ENCODE measurements around the gene HRAS. TPM values are rescaled to one million over a fixed set of nuclear protein-coding genes. Genes with fewer than 3 reads are reported as not detected.

HRAS gene
- total and polyA plus RNA-seq, 5 experiments from 2014 or later = 8.6 to 40.7 (median 26.7) TPM

DNA sequence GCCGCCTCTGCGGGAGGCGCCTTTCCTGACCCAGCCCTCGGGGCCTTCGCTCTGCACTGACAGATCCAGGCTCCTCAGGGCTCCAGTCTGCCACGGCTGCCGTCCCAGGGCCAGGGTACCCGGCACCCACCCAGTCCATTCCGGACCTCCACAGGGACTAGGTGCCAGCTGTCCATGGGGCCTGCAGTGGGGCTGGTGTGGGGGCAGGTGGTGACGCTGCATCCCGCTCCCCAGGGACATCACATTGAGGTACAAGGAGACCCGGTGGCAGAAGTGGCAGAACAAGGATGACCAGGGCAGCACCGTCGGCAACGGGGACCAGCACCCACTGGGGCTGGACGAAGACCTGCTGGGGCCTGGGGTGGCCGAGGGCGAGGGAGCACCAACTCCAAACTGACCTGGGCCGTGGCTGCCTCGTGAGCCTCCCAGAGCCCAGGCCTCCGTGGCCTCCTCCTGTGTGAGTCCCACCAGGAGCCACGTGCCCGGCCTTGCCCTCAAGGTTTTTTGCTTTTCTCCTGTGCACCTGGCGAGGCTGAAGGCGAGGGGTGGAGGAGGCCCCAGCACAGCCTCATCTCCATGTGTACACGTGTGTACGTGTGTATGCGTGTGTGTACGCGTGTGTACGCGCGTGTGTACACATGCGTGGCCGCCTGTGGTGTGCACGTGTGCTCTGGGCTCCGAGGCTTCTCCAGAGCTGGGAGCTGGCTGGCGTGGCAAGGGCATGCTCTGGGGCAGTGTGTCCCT lies 45.0 kb downstream of the HRAS start:
- ATAC-seq (no peak), DNase-seq (no peak)
- Mint-ChIP-seq H3K4me3 (no peak overlapping the region), H3K36me3 (peaks cover 0 to 19% (median 2%) of the 10 kb centered on the region in 3 donors), H3K27me3 (no peaks in the 10 kb centered on the region), H3K9me3 (no peaks in the 10 kb centered on the region), H3K27ac (no peak overlapping the region), H3K4me1 (peaks cover 0 to 2% (median 0%) of the 10 kb centered on the region in 4 donors)
- POLR2A ChIA-PET = no interaction called here

DNA sequence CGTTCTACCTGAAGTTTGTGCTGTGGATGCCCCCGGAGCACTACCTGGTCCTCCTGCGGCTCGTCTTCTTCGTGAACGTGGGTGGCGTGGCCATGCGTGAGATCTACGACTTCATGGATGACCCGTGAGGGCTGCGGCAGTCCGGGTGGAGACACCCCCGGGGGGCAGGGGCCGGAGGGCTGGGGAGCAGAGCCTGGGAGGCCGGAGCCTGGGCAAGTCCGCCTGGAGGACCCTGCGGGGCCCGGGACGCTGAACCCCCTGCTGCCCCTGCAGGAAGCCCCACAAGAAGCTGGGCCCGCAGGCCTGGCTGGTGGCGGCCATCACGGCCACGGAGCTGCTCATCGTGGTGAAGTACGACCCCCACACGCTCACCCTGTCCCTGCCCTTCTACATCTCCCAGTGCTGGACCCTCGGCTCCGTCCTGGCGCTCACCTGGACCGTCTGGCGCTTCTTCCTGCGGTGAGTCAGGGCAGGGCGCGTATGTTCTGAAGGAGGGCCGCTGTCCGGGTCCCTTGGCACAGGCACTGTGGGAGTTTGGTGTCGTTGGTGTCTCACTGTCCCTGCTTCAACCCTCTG lies 45.7 kb downstream of the HRAS start:
- no peaks in the 10 kb centered on the region for H3K4me1 Mint-ChIP-seq
- DNase-seq (no peak), ATAC-seq (no peak)
- H3K27ac Mint-ChIP-seq = no peak overlapping the region
- peaks cover 0 to 15% (median 2%) of the 10 kb centered on the region in 3 donors for H3K36me3 Mint-ChIP-seq
- H3K27me3 Mint-ChIP-seq = no peaks in the 10 kb centered on the region
- H3K9me3 Mint-ChIP-seq = no peaks in the 10 kb centered on the region
- POLR2A ChIA-PET = no interaction called here
- H3K4me3 Mint-ChIP-seq = no peak overlapping the region

DNA sequence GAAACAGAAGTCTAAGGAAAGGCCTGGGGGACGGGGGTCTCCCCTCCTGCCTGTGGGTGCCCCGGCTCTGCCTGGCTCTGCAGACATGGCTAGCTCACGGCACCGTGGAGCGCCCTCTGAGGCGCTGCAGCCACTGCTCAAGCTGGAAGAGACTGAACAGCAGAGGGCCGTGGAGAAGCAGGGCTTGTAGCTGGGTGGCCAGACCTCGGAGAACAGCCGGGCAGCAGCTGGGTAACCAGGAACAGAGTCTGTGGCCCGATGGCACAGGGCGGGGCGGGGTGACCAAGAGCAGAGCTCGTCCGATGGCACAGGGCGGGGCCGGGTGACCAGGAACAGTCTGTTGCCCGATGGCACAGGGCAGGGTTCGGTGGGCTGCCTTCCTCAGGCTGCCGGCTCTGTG lies 46.4 kb downstream of the HRAS start:
- Mint-ChIP-seq H3K27me3 (no peaks in the 10 kb centered on the region), H3K4me1 (no peaks in the 10 kb centered on the region), H3K27ac (peak overlapping the region in 1 of 10 donors; percentile 57), H3K36me3 (peaks cover 0 to 12% (median 2%) of the 10 kb centered on the region in 3 donors), H3K4me3 (no peak overlapping the region), H3K9me3 (no peaks in the 10 kb centered on the region)
- no peak for ATAC-seq
- no peak for DNase-seq
- POLR2A ChIA-PET = no interaction called here

DNA sequence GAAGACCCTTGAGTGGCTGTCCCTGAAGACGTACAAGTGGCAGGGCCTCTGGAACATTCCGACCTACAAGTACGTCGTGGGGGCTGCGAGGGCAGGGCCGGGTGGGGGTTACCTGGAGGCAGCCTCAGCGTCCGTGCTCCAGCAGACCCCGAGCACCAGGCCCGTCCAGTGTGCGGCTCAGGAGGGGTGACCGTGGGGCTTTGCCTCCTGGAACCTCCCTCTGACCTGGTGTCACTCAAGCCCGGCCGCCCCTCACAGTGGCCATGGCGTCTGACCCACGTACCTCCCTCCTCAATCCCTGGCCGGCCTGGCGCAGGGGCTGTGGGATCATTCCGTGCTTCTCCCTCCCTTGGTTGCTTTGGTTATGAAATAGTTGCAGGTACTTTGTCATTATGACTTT lies 46.8 kb downstream of the HRAS start:
- Mint-ChIP-seq H3K27ac (peak overlapping the region in 1 of 10 donors; percentile 57), H3K36me3 (peaks cover 0 to 12% (median 2%) of the 10 kb centered on the region in 3 donors), H3K4me1 (no peaks in the 10 kb centered on the region), H3K9me3 (no peaks in the 10 kb centered on the region), H3K4me3 (no peak overlapping the region), H3K27me3 (no peaks in the 10 kb centered on the region)
- POLR2A ChIA-PET = no interaction called here
- ATAC-seq = no peak
- no peak for DNase-seq

DNA sequence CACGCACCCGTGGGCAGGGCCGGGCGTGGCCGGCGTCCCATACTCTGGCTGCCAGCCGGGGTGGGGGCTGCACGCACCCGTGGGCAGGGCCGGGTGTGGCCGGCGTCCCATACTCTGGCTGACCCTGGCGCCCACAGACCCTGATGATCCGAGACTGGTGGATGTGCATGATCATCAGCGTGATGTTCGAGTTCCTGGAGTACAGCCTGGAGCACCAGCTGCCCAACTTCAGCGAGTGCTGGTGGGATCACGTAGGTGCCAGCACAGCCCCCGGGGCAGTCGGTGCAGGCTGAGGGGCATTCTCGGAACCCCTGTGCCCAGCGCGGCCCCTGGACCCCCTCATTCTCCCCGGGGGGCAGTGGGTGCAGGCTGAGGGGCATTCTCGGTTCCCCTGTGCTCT lies 47.3 kb downstream of the HRAS start:
- Mint-ChIP-seq H3K27me3 (no peaks in the 10 kb centered on the region), H3K4me3 (no peak overlapping the region), H3K36me3 (peaks cover 0 to 10% (median 2%) of the 10 kb centered on the region in 3 donors), H3K27ac (no peak overlapping the region), H3K9me3 (peaks cover 0 to 2% (median 0%) of the 10 kb centered on the region in 9 donors), H3K4me1 (no peaks in the 10 kb centered on the region)
- DNase-seq = no peak
- ATAC-seq = no peak
- POLR2A ChIA-PET = no interaction called here

DNA sequence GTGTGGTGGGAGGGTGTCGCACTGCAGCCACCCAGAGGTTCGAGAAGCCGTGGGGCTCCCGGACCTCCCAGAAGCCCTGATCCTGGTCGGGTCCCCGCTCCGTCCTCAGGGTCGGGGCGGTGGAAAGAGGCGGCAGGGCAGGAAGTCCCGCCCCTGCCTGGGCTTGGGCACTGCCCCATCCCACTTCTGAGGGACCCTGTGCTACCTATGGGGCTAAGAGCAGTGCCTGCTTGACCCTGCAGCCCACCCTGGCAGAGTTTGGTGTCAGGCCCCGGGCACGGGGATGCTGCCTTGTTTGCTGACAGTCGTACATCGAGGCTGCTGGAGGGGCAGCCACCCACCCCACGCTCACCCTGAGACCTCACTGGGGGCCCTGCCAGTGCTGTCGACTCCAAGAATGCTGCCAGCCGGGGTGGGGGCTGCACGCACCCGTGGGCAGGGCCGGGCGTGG lies 47.8 kb downstream of the HRAS start:
- ATAC-seq (no peak), DNase-seq (no peak)
- POLR2A ChIA-PET = no interaction called here
- Mint-ChIP-seq H3K4me1 (no peaks in the 10 kb centered on the region), H3K27me3 (no peaks in the 10 kb centered on the region), H3K9me3 (peaks cover 0 to 2% (median 0%) of the 10 kb centered on the region in 9 donors), H3K27ac (no peak overlapping the region), H3K36me3 (peaks cover 0 to 8% (median 2%) of the 10 kb centered on the region in 3 donors), H3K4me3 (no peak overlapping the region)

DNA sequence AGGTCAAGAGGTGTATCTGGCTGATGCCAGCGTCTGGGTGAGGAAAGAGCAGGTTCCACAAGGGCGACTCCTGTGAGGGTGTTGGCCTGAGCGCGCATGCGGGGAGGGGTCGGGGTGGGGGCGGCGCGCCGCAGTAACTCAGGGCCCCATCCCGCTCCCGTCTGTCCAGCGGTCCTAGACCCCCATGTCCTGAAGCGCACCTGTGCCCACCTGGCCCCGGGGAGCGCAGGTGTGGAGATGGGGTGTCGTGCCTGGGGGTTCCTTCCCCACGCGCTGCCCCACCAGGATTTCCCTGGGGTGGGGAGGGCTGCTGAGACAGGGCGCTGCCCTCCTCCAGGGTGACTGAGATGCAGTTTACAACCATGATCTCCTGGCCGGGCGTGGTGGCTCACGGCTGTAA lies 49.2 kb downstream of the HRAS start:
- H3K27me3 Mint-ChIP-seq = no peaks in the 10 kb centered on the region
- POLR2A ChIA-PET = no interaction called here
- no peaks in the 10 kb centered on the region for H3K4me1 Mint-ChIP-seq
- H3K4me3 Mint-ChIP-seq = no peak overlapping the region
- peaks cover 0 to 5% (median 5%) of the 10 kb centered on the region in 3 donors for H3K36me3 Mint-ChIP-seq
- ATAC-seq = no peak
- no peak overlapping the region for H3K27ac Mint-ChIP-seq
- H3K9me3 Mint-ChIP-seq = peaks cover 0 to 2% (median 0%) of the 10 kb centered on the region in 9 donors
- DNase-seq = no peak

DNA sequence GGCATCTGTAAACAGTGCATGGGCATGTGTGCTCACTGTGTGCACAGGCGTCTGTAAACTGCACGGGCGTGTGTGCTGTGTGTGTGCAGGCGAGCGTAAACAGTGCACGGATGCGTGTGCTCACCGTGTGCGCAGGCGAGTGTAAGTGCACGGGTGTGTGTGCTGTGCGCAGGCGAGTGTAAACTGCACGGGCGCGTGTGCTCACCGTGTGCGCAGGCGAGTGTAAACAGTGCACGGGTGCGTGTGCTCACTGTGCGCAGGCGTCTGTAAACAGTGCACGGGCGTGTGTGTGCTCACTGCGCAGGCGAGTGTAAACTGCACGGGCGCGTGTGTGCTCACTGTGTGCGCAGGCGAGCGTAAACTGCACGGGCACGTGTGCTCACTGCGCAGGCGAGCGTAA lies 50.8 kb downstream of the HRAS start:
- Mint-ChIP-seq H3K4me3 (no peak overlapping the region), H3K4me1 (no peaks in the 10 kb centered on the region)

More for the DNA sequence above, 50.8 kb downstream of the HRAS start:
- no peak for DNase-seq
- Mint-ChIP-seq H3K36me3 (peaks cover 0 to 7% (median 5%) of the 10 kb centered on the region in 3 donors), H3K27ac (no peak overlapping the region), H3K27me3 (no peaks in the 10 kb centered on the region), H3K9me3 (peaks cover 0 to 2% (median 0%) of the 10 kb centered on the region in 9 donors)
- ATAC-seq = no peak
- POLR2A ChIA-PET = no interaction called here

Small RNA genes within 50 kb of the gene (microRNA-seq; reads per million reads assigned to microRNA genes)
- 65.4 reads per million, percentile 58 among the genes with 10 or more reads in this experiment for gene MIR210 (ENCODE audit: borderline microRNAs expressed)

Other genes starting within 250 kb of the HRAS start
- 100 to 1,000 TPM; 662 to 707 TPM for gene PGGHG, start 246.4 kb downstream of the HRAS start, total RNA-seq
- 10 to 100 TPM in 2 of 3 donors, 1 to 10 TPM in 1; 8.1 to 14.9 (median 11.2) TPM for gene PGGHG, start 246.4 kb downstream of the HRAS start, polyA plus RNA-seq
- gene IFITM5, start 236.1 kb downstream of the HRAS start, total RNA-seq = not detected
- gene IFITM5, start 236.1 kb downstream of the HRAS start, polyA plus RNA-seq = not detected
- gene IFITM2, start 227.8 kb downstream of the HRAS start, total RNA-seq = 100 to 1,000 TPM; 115 to 122 TPM
- gene IFITM2, start 227.8 kb downstream of the HRAS start, polyA plus RNA-seq = 1,000 to 10,000 TPM; 2,345 to 2,732 (median 2,362) TPM
- gene IFITM1, start 221.5 kb downstream of the HRAS start, total RNA-seq = 10 to 100 TPM; 90.0 to 91.0 TPM
- 1,000 to 10,000 TPM; 1,833 to 2,198 (median 2,135) TPM for gene IFITM1, start 221.5 kb downstream of the HRAS start, polyA plus RNA-seq
- gene IFITM3, start 214.7 kb downstream of the HRAS start, total RNA-seq = 10 to 100 TPM; 11.3 to 11.9 TPM
- 100 to 1,000 TPM in 2 of 3 donors, 10 to 100 TPM in 1; 45.1 to 202 (median 196) TPM for gene IFITM3, start 214.7 kb downstream of the HRAS start, polyA plus RNA-seq
- gene B4GALNT4, start 166.1 kb downstream of the HRAS start, total RNA-seq = under 1 TPM; 0.16 to 0.39 TPM
- 1 to 10 TPM in 1 of 3 donors, not detected in 2; 1.3 TPM for gene B4GALNT4, start 166.1 kb downstream of the HRAS start, polyA plus RNA-seq
- gene PKP3, start 141.4 kb downstream of the HRAS start, total RNA-seq = under 1 TPM; 0.16 to 0.29 TPM
- under 1 TPM in 2 of 3 donors, not detected in 1; 0.15 to 0.47 TPM for gene PKP3, start 141.4 kb downstream of the HRAS start, polyA plus RNA-seq
- 100 to 1,000 TPM; 332 to 337 TPM for gene SIGIRR, start 120.6 kb downstream of the HRAS start, total RNA-seq
- gene SIGIRR, start 120.6 kb downstream of the HRAS start, polyA plus RNA-seq = 100 to 1,000 TPM; 195 to 233 (median 206) TPM
- gene ANO9, start 93.6 kb downstream of the HRAS start, total RNA-seq = 10 to 100 TPM; 70.1 to 78.6 TPM
- gene ANO9, start 93.6 kb downstream of the HRAS start, polyA plus RNA-seq = 1 to 10 TPM; 4.8 to 8.6 (median 7.3) TPM
- 10 to 100 TPM; 25.9 to 30.2 TPM for gene PTDSS2, start 85.3 kb downstream of the HRAS start, total RNA-seq
- 10 to 100 TPM in 2 of 3 donors, 1 to 10 TPM in 1; 9.0 to 13.0 (median 11.6) TPM for gene PTDSS2, start 85.3 kb downstream of the HRAS start, polyA plus RNA-seq
- gene RNH1, start 28.3 kb downstream of the HRAS start, total RNA-seq = 100 to 1,000 TPM; 102 to 107 TPM
- 100 to 1,000 TPM; 152 to 198 (median 170) TPM for gene RNH1, start 28.3 kb downstream of the HRAS start, polyA plus RNA-seq
- gene LRRC56, start 2.0 kb upstream of the HRAS start, total RNA-seq = 1 to 10 TPM; 4.4 to 5.2 TPM
- gene LRRC56, start 2.0 kb upstream of the HRAS start, polyA plus RNA-seq = 1 to 10 TPM in 1 of 3 donors, under 1 TPM in 2; 0.32 to 1.1 (median 0.44) TPM
- 1 to 10 TPM; 6.5 to 7.2 TPM for gene LMNTD2, start 25.2 kb upstream of the HRAS start, total RNA-seq
- gene LMNTD2, start 25.2 kb upstream of the HRAS start, polyA plus RNA-seq = 1 to 10 TPM in 1 of 3 donors, under 1 TPM in 2; 0.96 to 1.9 (median 0.99) TPM
- 10 to 100 TPM; 33.7 to 37.6 TPM for gene RASSF7, start 25.4 kb upstream of the HRAS start, total RNA-seq
- gene RASSF7, start 25.4 kb upstream of the HRAS start, polyA plus RNA-seq = 10 to 100 TPM; 22.5 to 32.3 (median 24.2) TPM
- 10 to 100 TPM; 48.9 to 54.7 TPM for gene PHRF1, start 40.9 kb upstream of the HRAS start, total RNA-seq
- gene PHRF1, start 40.9 kb upstream of the HRAS start, polyA plus RNA-seq = 10 to 100 TPM in 1 of 3 donors, 1 to 10 TPM in 2; 3.5 to 19.8 (median 6.7) TPM
- gene IRF7, start 80.4 kb upstream of the HRAS start, total RNA-seq = 10 to 100 TPM; 55.0 to 55.2 TPM
- gene IRF7, start 80.4 kb upstream of the HRAS start, polyA plus RNA-seq = 10 to 100 TPM; 19.8 to 38.6 (median 25.3) TPM
- not detected for gene CDHR5, start 89.4 kb upstream of the HRAS start, total RNA-seq
- gene CDHR5, start 89.4 kb upstream of the HRAS start, polyA plus RNA-seq = not detected
- not detected for gene SCT, start 91.6 kb upstream of the HRAS start, total RNA-seq
- gene SCT, start 91.6 kb upstream of the HRAS start, polyA plus RNA-seq = not detected
- 1 to 10 TPM; 1.2 to 1.4 TPM for gene DRD4, start 101.7 kb upstream of the HRAS start, total RNA-seq
- not detected for gene DRD4, start 101.7 kb upstream of the HRAS start, polyA plus RNA-seq
- 10 to 100 TPM; 46.5 to 51.0 TPM for gene DEAF1, start 159.6 kb upstream of the HRAS start, total RNA-seq
- 10 to 100 TPM; 27.0 to 58.2 (median 27.9) TPM for gene DEAF1, start 159.6 kb upstream of the HRAS start, polyA plus RNA-seq
- gene TMEM80, start 160.2 kb upstream of the HRAS start, total RNA-seq = 10 to 100 TPM; 46.0 to 49.2 TPM
- 10 to 100 TPM; 22.2 to 44.6 (median 32.4) TPM for gene TMEM80, start 160.2 kb upstream of the HRAS start, polyA plus RNA-seq
- 1 to 10 TPM; 8.2 to 9.7 TPM for gene EPS8L2, start 170.7 kb upstream of the HRAS start, total RNA-seq
- 10 to 100 TPM in 2 of 3 donors, 1 to 10 TPM in 1; 9.6 to 20.4 (median 14.8) TPM for gene EPS8L2, start 170.7 kb upstream of the HRAS start, polyA plus RNA-seq
- gene TALDO1, start 211.9 kb upstream of the HRAS start, total RNA-seq = 100 to 1,000 TPM; 120 to 124 TPM
- 100 to 1,000 TPM; 160 to 173 (median 166) TPM for gene TALDO1, start 211.9 kb upstream of the HRAS start, polyA plus RNA-seq
- 10 to 100 TPM; 57.0 to 65.6 TPM for gene GATD1, start 241.9 kb upstream of the HRAS start, total RNA-seq
- gene GATD1, start 241.9 kb upstream of the HRAS start, polyA plus RNA-seq = 10 to 100 TPM in 2 of 3 donors, 1 to 10 TPM in 1; 7.2 to 20.7 (median 12.8) TPM

Measured in naive thymus-derived CD8-positive, alpha-beta T cell (primary cell).